Stimulated activated CD4-positive, alpha-beta T cell treated with anti-CD3 and anti-CD28 coated beads, TNF-alpha, amount 100 ng/mL, for 4 hours (primary cell): ENCODE data around the gene EIF1AD.
"Not testable (repeated sequence)": the region's sequence is repeated elsewhere in the genome, so short reads cannot be mapped to it uniquely, and the experiment has no call there.

ENCODE experiments used
- DNase-seq, 3 experiments: peaks; one replicate each; pipeline ENCODE4 v3.0.0-alpha.2; 2020; ENCODE audit warnings: low read depth in 3 of 3

EIF1AD gene

DNA sequence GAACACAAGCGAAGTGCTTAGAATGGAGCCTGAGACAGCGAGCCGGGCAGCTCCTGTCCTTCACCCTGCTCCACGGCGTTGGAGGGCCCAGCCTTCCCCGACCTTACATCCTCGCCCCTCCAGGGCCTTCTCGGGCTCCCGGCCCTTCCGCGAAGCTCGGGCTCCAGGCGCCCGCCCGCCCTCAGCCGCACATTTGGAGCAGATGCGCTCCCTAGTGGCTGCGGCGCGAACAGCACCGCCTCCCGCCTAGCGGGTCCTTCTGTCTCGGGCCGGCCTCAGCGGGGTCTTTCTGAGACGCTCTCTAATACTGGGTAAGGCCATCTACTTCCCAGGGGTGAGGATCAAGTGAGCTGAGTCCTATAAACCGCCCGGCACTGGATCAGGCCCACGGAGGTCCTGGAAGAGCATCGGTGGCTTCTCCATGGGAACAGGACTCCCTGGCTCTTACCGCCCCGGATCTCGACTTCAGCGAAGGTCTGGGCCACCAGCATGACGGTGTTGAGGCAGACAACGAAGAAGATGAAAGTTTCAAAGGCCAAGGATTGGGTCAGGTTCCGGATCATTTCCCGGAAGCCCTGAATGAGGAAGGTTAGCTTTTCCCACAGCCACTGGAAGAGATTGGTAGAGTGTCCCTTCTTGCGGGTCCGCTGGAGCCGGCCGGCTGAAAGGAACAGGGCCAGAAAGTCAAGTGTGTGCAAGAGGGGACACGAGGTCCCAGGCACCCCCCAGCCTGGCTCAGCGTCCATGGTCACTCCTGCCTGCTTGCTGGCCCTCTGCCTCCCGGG lies 20.6 kb upstream of the EIF1AD start:
- peak; percentile 56 to 70 (median 59) for DNase-seq

DNA sequence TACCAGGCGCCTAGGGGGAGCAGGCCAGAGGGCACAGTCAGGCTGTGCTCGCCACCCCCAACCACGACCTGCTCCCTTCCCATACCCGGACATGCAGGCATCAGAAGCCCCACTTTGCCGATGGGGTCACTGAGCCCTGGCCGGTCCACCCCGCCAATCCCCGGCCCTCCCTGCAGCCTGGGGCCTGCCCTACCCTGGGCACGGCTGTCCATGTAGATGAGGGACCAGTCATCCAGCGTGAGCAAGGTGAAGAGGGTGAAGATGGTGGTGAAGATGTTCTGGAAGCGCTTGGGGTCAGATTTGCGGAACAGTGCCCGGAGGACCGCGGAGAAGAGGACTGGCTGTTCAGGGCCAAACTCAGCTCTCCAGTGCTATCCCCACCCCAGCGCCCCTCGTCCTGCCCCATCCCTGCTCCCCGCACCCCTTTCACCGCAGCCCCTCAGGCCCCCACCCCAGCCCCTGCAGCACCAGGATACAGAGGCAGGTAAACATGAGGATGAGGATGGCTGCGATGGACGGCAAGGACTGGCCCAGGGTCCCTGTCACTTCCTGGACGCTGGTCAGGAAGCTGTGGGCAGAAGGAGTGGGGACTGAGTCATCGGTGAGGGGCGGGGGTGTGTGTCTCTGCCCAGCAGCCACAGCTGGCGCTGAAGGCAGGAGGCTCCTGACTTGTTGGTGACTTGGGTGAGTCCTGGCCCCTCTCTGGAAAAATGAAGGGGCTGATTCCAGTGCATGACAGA lies 18.8 kb upstream of the EIF1AD start:
- DNase-seq = no peak

DNA sequence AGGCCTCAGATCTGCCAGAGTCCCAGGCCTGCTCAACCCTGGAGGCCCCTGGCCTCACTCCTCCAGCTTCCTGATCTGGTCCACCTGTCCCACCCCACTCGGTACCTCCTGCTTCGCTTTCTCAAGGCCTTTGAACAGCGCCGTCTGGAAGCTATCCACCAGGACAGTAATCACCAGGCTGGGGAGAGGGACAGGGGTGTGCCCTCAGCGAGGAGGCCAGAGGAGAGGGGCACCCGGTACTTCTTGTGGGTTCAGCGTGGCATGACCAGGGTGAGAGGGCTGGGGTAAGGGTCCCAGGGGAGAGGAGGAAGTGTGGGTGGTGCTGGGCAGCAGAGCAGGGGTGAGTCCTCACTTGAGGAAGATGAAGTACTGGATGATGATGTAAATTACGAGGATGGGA lies 18.3 kb upstream of the EIF1AD start:
- no peak for DNase-seq

- DNase-seq = peak in 2 of 3 experiments; percentile 55 to 61
These were observed 15.4 kb upstream of the EIF1AD start for GRCh38 chr11:66017321-66017720.

DNA sequence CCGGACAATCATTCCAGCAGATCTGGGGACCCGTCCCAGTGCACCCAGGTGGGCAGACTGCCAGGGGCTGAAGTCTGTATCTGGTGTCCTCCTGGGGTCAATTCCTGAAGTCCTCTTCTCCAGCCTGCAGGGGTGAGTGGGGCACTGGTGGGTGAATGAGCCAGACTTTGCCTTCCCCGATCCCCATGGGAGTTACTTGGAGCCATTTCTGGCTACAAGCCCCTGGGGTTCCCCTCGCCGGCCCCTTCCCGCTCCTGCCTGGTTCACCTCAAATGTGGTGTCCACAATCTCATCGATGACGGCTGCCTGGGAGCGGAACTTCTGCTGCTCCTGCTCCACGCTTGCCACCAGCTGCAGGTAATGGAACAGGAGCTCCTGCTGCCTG lies 14.8 kb upstream of the EIF1AD start:
- DNase-seq = no peak

DNA sequence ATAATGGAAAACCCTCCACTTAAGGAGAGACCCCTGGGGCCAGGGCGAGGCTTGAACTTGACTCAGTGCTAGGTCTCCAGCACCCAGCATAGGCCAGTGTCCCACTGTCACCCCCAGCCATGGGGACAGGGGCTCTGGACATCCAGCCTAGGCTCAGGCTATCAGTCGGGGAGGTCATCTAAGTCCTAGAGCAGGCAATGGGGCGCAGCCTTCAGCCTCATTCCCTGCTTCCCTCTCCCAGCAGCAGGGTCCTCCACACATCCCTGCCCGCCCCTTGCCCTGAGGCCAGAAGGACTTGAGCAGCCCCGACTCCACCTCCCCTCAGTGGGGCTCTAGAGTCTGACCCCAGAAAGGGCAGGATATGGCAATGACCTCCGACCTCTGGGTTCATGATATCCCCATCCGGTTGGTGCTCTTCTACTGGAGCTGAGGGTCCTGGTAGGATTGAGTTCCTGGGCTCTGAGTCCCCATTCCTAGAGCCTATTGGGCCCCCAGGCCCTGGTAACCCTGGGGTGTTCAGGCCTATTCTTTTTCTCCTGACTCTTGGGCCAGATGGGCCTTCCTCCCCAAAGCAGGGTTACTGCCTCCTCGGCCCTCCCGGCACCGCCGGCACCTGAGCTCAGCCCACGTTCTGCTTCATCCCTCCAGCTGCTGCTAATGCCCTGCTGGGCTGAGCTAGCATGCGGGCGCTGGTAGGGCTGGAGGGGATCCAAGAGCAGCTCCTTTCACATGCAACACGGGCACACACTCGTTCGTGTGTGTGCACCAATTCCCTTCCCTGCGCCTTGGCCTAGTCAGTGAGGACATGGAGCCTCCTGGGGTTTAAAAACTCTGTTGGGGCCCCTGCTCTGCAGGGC lies 14.2 kb upstream of the EIF1AD start:
- no peak for DNase-seq

- no peak for DNase-seq
These were observed 13.5 kb upstream of the EIF1AD start for GRCh38 chr11:66015454-66015881.

GRCh38 chr11:66014804-66015453 lies 13.0 kb upstream of the EIF1AD start:
- DNase-seq = no peak

DNA sequence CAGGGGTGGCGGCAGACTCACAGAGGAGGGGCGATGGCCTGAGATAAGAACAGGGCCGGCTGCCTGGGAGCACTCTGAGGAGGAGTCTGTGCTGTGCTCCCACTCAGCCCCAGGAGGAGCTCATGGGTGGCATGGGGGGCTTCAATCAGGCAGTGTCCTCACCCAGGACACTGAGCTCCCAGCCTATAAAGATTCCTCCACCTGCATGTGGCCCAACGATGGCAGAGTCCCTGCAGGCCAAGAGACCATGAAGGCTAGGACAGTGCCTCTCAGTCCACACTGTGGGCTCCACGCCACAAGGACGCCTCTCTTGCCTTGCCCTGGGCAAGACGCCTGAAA lies 11.8 kb upstream of the EIF1AD start:
- DNase-seq = no peak

DNA sequence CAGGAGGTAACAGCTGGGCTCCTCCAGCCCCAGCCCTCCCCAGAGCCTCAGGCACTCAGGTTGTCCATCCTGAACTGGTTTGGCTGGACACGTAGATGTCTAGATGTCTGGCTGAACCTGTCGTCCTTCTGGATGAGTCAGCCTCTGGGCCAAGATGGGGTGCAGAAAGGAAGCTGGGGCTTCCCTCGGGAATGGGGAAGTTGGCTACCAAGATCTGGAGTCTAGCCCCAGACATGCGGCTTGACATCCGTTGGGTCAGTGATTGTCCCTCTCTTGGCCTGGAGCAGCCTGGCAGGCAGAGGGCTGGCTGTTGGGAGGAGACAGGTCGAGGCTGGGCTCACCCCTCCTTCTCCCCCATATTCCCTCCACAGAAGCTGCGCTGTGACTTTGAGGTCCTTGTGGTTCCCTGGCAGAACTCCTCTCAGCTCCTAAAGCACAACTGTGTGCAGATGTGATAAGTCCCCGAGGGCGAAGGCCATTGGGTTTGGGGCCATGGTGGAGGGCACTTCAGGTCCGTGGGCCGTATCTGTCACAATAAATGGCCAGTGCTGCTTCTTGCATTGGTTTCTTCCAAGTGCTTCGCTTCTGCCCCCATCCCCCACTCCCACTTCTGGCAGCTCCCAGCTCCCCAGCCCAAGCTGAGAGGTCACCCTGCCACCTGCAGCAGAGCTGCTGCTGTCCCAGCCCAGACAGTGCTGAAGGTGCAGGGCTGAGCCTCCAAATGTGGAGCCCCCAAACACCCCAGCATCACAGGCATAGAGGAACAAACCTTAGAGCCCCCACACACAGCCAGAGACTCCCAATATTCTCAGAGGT lies 11.2 kb upstream of the EIF1AD start:
- no peak for DNase-seq

DNA sequence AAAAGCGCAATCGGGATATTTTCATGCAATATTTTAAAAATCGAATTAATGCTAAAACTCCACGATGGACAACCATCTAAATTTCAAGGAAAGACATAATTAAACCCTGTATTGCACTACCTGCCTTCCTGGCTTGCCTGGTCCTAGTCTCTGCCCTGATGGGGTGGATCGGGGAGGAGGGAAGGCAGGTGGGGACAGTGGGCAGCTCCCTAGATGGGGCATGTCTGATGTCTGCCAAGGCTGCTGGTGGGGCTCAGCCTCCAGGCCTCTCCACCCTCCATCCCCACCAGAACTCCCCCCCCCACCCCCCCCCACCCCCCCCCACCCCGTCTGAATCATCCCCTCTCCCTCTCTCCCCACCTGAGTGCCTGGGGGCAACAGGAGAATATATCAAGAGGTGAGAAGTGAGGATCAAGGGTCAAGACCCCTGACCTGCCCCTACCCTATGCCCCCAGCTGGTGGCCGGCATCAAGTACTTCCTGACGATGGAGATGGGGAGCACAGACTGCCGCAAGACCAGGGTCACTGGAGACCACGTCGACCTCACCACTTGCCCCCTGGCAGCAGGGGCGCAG lies 10.5 kb upstream of the EIF1AD start:
- no peak for DNase-seq

- DNase-seq = no peak
These were observed 9.9 kb upstream of the EIF1AD start, which contains the start of gene CST6 for GRCh38 chr11:66011785-66012303. Gene CST6 (plus strand): TSS chr11:66012008. CDS start chr11:66012045, 37 bp downstream.

DNA sequence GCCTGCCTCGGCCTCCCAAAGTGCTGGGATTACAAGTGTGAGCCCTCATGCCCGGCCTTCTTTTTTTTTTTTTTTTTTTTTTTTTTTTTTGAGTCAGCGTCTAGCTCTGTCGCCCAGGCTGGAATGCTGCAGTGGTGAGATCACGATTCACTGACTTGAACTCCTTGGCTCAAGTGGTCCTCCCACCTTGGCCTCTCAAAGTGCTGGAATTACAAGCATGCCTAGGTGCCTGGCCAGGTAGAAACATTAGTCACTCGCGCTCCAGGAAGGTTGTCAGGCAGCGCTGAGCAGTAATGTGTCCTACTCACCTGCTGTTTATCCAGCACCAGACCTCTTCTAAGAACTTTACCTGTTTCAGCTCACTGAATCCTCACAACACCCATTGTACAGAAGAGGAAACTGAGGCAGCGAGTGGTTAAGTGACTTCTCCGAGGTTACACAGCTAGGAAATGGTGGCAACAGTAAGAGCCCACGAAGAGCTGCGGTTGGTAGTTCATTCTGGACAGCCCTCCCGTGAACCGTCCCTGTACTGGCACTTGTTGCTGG lies 9.4 kb upstream of the EIF1AD start:
- DNase-seq = no peak

DNA sequence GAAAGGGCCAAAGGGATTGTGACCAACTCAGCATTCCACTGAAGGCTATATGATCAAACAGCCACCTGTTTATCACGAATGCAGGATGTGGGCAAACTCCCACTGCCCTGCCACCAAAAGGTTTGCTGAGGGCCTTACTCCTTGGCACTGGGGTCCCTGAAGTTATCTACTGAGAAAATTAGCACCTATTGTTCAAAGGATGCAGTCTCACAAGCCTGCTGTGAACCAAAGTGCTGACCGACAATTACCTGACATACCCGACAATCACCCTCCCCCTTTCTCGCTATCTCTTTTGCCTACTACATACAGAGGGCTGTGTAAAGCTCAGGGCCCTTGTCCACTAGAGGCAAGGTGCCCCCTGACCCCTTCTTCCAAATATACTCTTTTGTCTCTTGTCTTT lies 8.1 kb upstream of the EIF1AD start:
- DNase-seq = not testable (repeated sequence)

- no peak for DNase-seq
These were observed 6.6 kb upstream of the EIF1AD start for GRCh38 chr11:66008468-66009101.

GRCh38 chr11:66008095-66008467 lies 6.1 kb upstream of the EIF1AD start:
- no peak for DNase-seq

GRCh38 chr11:66007201-66007634 lies 5.3 kb upstream of the EIF1AD start:
- no peak for DNase-seq

DNA sequence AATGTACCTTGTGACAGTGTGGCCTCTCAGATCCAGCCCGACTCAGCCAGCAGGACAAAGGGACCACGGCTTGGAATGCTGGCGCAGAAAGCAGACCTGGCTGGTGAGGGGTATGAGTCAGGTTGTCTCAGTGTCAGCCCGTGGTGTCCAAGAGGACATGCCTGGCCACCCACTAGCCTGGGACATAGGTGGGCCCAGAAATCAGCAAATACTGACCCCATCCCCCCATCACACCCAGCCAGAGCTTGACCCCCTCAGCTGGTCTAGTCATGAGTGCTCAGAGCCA lies 4.9 kb upstream of the EIF1AD start:
- DNase-seq = no peak

DNA sequence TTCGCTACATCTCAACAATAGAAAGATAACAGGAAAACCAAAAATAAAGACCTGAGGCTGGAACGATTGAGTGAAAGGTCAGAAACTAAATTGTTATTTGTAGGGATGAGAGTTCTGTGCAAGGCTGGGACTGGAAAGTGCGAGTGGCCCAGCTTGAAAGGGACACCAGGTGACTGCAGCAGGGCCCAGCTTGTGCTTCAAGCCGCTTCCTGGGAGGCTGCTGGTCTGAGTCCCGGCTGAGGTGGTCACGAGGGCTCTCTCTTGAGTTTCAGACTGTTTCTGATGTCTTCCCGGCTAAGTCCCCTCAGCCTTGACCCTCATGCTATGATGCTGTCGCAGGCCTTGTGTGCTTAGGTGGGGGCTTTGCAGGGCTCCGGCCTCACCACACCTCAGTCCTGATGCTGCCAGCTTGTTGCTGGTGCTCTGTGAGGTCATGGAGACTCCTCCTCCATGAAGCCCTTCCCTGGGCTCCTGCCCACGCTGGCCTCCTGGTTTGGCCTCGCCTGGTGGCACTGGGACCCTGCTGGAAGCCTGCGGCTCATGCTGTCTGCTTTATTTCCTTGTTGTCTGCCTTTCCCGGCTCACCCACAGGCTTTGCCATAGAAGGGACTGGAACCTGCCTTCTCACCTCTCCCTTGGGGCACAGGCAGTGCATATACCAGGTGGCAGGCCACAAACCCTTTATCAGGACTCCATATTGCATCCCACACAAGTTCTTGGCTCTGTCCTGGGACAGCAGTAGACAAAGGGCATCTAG lies 4.4 kb upstream of the EIF1AD start:
- no peak for DNase-seq
